Activated CD4-positive, alpha-beta T cell treated with anti-CD3 and anti-CD28 coated beads, Interleukin-2, Interleukin-6, amounts not matched to agents 100 ng/mL and 50 ng/mL, durations not matched to agents 16 hours and 8 hours (primary cell): ENCODE results near the gene MGST3.
"Not testable (repeated sequence)": the region's sequence is repeated elsewhere in the genome, so short reads cannot be mapped to it uniquely, and the experiment has no call there.

Experiments used
- DNase-seq: peaks from one replicate; pipeline ENCODE4 v3.0.0-alpha.2; 2020

Gene MGST3

GRCh38 chr1:165659581-165659895 is 28.5 kb downstream of the MGST3 start:
- DNase-seq, result no peak

- no peak for DNase-seq
Measured at GRCh38 chr1:165661703-165662102, 30.7 kb downstream of the MGST3 start.

- DNase-seq, result no peak
Measured at GRCh38 chr1:165662186-165662585, 31.2 kb downstream of the MGST3 start.

- no peak for DNase-seq
Measured at GRCh38 chr1:165666152-165666825, 35.3 kb downstream of the MGST3 start.

GRCh38 chr1:165668184-165668583 is 37.1 kb downstream of the MGST3 start:
- DNase-seq, result no peak

- DNase-seq, result no peak
Measured at GRCh38 chr1:165671526-165671925, 40.5 kb downstream of the MGST3 start.

GRCh38 chr1:165674599-165674998 is 43.6 kb downstream of the MGST3 start:
- no peak for DNase-seq

GRCh38 chr1:165675794-165676193 is 44.8 kb downstream of the MGST3 start:
- no peak for DNase-seq

- no peak for DNase-seq
Measured at GRCh38 chr1:165678509-165678908, 47.5 kb downstream of the MGST3 start.

- no peak for DNase-seq
Measured at GRCh38 chr1:165679282-165680036, 48.4 kb downstream of the MGST3 start.

- DNase-seq, result no peak
Measured at GRCh38 chr1:165680303-165680702, 49.3 kb downstream of the MGST3 start.

GRCh38 chr1:165680773-165681172 is 49.7 kb downstream of the MGST3 start:
- not testable (repeated sequence) for DNase-seq

- no peak for DNase-seq
Measured at GRCh38 chr1:165683848-165684485, 52.9 kb downstream of the MGST3 start.

GRCh38 chr1:165686121-165686970 is 55.3 kb downstream of the MGST3 start:
- peak; percentile 8 for DNase-seq

GRCh38 chr1:165686971-165687433 is 56.0 kb downstream of the MGST3 start:
- peak; percentile 37 for DNase-seq

GRCh38 chr1:165688046-165688445 is 57.0 kb downstream of the MGST3 start:
- DNase-seq, result no peak

- DNase-seq, result no peak
Measured at GRCh38 chr1:165695031-165695430, 64.0 kb downstream of the MGST3 start.

GRCh38 chr1:165696625-165697100 is 65.6 kb downstream of the MGST3 start:
- no peak for DNase-seq

GRCh38 chr1:165697491-165697880 is 66.5 kb downstream of the MGST3 start:
- no peak for DNase-seq

- peak; percentile 94 for DNase-seq
Measured at GRCh38 chr1:165697881-165698760, 67.1 kb downstream of the MGST3 start, which contains the start of gene ALDH9A1. ALDH9A1 (minus strand) TSS chr1:165698562; CDS start chr1:165698558, 4 bp downstream.

GRCh38 chr1:165698761-165699052 is 67.7 kb downstream of the MGST3 start:
- no peak for DNase-seq

- no peak for DNase-seq
Measured at GRCh38 chr1:165699577-165699976, 68.5 kb downstream of the MGST3 start.
